ENCODE data around the gene NDOR1.
"Not testable (repeated sequence)": the region's sequence is repeated elsewhere in the genome, so short reads cannot be mapped to it uniquely, and the experiment has no call there.

Gene NDOR1

DNA sequence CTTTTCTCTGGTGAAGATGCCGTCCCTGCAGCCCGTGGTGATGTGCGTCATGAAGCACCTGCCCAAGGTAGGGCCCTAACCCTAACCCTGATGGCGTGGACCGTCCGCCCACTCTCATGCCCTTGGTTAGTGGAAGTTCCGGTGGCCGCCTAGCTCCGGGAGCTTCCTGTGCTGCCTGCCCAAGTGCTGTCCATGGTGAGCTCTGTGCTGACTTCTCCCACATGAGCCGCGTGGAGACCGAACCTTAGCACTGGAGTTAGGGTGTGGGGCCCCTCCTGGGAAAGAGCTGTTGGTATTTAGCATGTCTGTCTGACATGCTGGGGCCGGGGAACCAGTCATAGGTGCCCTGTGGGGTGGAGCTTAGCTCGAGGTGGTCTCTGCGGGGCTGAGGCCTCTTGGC is 50.9 kb downstream of the NDOR1 start:
- no peak for DNase-seq (ENCODE audit: low read depth in 2 of 2, low spot score in 1 of 2)

DNA sequence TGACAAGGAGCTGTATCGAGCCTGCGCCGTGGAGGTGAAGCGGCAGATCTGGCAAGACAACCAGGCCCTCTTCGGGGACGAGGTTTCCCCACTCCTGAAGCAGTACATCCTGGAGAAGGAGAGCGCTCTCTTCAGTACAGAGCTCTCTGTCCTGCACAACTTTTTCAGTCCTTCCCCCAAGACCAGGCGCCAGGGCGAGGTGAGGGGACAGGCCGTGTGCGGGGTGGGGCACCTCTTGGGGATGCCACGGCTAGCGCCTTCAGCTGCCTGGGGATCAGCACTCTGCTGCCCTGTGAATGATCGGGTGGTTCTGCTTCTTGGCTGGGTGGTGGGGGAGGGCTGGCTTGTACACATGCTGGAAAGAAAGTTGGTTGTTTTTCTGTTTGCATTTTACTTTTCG is 51.4 kb downstream of the NDOR1 start:
- no peak for DNase-seq (ENCODE audit: low read depth in 2 of 2, low spot score in 1 of 2)

DNA sequence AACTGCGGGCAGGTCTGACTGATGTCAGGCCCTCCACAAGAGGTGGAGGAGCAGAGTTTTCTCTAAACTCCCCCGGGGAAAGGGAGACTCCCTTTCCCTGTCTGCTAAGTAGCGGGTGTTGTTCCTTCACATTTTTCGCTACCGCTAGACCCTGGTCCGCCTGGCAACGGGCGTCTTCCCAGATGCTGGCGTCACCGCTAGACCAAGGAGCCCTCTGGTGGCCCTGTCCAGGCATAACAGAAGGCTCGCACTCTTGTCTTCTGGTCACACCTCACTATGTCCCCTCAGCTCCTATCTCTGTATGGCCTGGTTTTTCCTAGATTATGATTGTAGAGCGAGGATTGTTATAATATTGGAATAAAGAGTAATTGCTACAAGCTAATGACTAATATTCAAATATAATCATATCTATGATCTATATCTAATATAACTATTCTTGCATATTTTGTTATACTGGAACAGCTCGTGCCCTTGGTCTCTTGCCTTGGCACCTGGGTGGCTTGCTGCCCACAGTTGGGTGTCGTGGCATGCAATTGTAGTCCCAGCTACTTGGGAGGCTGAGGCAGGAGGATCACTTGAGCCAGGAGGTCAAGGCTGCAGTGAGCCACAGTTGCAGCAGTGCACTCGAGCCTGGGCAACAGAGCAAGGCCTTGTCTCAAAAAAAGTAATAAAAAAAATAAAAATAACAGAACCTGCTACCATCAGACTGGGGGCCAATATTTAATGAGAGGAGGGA is 56.8 kb downstream of the NDOR1 start:
- not testable (repeated sequence) for DNase-seq (ENCODE audit: low read depth in 2 of 2, low spot score in 1 of 2)

DNA sequence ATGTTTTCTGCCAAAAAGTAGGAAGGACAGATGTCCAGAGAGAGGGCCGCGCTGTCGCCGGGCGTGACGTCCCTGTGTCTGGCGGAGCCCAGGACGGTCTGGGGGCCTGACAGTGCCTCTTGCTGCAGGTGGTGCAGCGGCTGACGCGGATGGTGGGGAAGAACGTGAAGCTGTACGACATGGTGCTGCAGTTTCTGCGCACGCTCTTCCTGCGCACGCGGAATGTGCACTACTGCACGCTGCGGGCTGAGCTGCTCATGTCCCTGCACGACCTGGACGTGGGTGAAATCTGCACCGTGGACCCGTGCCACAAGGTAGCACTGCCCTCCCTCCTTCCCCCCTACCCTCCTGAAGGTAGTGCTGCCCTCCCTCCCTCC is 57.4 kb downstream of the NDOR1 start:
- DNase-seq (ENCODE audit: low read depth in 2 of 2, low spot score in 1 of 2): no peak

DNA sequence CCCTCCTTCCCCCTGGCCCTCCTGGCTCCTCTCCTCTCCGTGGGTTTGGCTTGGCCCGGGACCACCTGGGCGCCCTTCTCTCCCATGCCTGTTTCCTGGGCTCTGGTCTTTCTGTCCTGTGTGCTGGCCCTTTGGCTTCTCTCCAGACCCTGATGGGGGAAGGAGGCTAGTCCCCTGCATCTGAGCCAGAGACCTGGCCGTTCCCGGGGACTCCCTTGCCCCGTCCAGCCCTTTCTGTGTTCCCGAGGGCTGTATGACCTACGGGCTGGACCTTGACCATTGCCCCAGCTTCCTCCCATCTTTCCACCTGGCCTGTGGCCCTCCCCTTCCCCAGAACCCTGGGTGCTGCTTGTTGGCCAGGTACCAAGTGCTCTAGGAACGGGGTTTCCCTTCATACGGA is 58.0 kb downstream of the NDOR1 start:
- no peak for DNase-seq (ENCODE audit: low read depth in 2 of 2, low spot score in 1 of 2)

DNA sequence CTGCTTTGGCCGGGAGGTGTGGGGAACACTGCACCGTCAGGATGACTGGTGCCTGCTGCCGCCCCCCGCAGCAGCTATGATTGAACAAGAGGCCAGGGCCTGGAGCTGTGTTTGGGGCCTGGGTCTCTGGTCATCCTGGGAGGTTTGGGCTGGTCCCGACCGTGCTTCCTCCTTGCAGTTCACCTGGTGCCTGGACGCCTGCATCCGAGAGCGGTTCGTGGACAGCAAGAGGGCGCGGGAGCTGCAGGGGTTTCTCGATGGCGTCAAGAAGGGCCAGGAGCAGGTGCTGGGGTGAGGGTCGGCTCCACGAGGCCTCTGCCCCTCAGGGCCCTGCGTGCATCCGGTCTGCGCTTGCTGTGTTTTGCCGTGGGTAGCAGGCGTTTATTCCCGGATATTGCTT is 58.6 kb downstream of the NDOR1 start:
- DNase-seq (ENCODE audit: low read depth in 2 of 2, low spot score in 1 of 2): no peak

DNA sequence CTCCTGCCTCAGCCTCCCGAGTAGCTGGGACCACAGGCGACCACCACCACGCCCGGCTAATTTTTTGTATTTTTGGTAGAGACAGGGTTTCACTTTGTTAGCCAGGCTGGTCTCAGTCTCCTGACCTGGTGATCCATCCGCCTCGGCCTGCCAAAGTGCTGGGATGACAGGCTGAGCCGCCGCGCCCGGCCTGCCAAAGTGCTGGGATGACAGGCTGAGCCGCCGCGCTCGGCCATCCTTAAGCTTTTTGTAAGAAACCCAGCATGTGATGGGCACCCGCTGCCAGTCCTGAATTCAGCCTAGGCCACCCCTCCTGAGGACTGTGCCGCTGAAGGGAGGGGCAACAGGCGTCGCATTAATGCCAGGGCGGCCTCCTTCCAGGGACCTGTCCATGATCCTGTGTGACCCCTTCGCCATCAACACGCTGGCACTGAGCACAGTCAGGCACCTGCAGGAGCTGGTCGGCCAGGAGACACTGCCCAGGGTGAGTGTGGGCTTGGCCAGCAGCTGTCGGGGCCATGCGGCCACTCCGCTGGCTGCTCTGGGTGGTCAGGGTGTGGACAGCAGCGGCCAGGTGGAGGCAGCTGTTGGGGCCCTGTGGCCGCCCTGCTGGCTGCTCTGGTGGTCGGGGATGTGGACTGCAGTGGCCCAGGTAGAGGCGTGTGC is 60.1 kb downstream of the NDOR1 start:
- no peak for DNase-seq (ENCODE audit: low read depth in 2 of 2, low spot score in 1 of 2)

DNA sequence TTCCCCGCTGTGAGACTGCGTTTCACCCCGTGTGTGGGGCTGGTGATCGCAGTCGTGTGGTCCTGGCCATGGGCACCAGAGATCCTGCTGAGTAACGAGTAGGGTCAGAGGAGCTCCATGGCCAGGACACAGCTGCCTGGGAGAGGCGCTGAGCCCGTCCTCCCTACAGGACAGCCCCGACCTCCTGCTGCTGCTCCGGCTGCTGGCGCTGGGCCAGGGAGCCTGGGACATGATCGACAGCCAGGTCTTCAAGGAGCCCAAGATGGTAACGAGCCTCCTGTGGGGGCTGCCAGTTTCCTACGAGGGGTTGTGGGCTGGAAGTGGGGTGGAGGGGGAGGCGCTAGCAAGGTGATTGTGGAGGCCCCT is 60.6 kb downstream of the NDOR1 start:
- no peak for DNase-seq (ENCODE audit: low read depth in 2 of 2, low spot score in 1 of 2)

Data from stimulated activated CD8-positive, alpha-beta memory T cell treated with anti-CD3 and anti-CD28 coated beads, Interleukin-4, amount 100 ng/mL, for 1 hour (primary cell).